Esophagus (tissue), 2 donors: ENCODE data around the gene BMAL2. TPM values are rescaled to one million over a fixed set of nuclear protein-coding genes. Genes with fewer than 3 reads are reported as not detected.

Experiments
- H3K27ac ChIP-seq, 2 donors: one replicate each; pipeline ENCODE4 v1.5.1; 2013; ENCODE audit warnings: low read depth in 2 of 2, mild to moderate bottlenecking in 2 of 2, inconsistent platforms in 1 of 2, low read length in 1 of 2, moderate library complexity in 1 of 2
- H3K27me3 ChIP-seq, 2 donors: one replicate each; pipeline ENCODE4 v1.6.1; 2013; ENCODE audit warnings: low read length in 2 of 2, control low read depth in 1 of 2, mild to moderate bottlenecking in 1 of 2; ENCODE audit not compliant: insufficient read depth in 2 of 2, control insufficient read depth in 1 of 2
- H3K36me3 ChIP-seq, 2 donors: one replicate each; pipeline ENCODE4 v1.6.1; 2013; ENCODE audit warnings: low read length in 1 of 2; ENCODE audit not compliant: control insufficient read depth in 2 of 2, insufficient read depth in 2 of 2
- H3K4me1 ChIP-seq, 2 donors: one replicate each; pipeline ENCODE4 v1.6.1; 2013; ENCODE audit warnings: low read length in 1 of 2; ENCODE audit not compliant: control insufficient read depth in 2 of 2, insufficient read depth in 2 of 2
- H3K4me3 ChIP-seq, 2 donors: one replicate each; pipeline ENCODE4 v1.5.1; 2013; ENCODE audit warnings: low read length in 2 of 2, mild to moderate bottlenecking in 2 of 2, low read depth in 1 of 2, moderate library complexity in 1 of 2
- H3K9me3 ChIP-seq, 2 donors: one replicate each; pipeline ENCODE4 v1.6.1; 2013; ENCODE audit warnings: mild to moderate bottlenecking in 2 of 2, low read depth in 1 of 2, low read length in 1 of 2, moderate library complexity in 1 of 2; ENCODE audit not compliant: control insufficient read depth in 2 of 2, insufficient read depth in 1 of 2
- WGBS, 2 donors: extraction: QIAGEN DNeasy Blood & Tissue Kit; methylation state at CpG; one replicate each; pipeline ENCODE4 v1.1.7; 2013; 5-methylcytosine and 5-hydroxymethylcytosine counted together
- polyA plus RNA-seq, 2 donors: library from polyadenylated mRNA; stranded (reverse); fragments of 200-250 nt; gene quantifications; one replicate each; pipeline ENCODE4 v1.2.3, GENCODE V29; 2013
- donor health status: healthy with polysubstance abuse.
- donor health status: Bipolar disorder and iron deficiency.

BMAL2 gene
- polyA plus RNA-seq, 2 donors, result 27.7 to 35.4 TPM

GRCh38 chr12:27367078-27367477 lies 34.4 kb downstream of the BMAL2 start:
- 71 to 90% methylated on average over 6 of the region's 6 CpGs for WGBS, 2 donors
- Histone ChIP-seq H3K27me3 (no peaks in the 10 kb centered on the region), H3K36me3 (no peaks in the 10 kb centered on the region), H3K27ac (no peak overlapping the region), H3K4me3 (no peak overlapping the region), H3K9me3 (peaks cover 0 to 2% of the 10 kb centered on the region in 2 donors), H3K4me1 (no peaks in the 10 kb centered on the region)

GRCh38 chr12:27382171-27382795 lies 49.6 kb downstream of the BMAL2 start:
- Histone ChIP-seq H3K27ac (no peak overlapping the region), H3K4me3 (no peak overlapping the region), H3K4me1 (peaks cover 0 to 3% of the 10 kb centered on the region in 2 donors), H3K27me3 (no peaks in the 10 kb centered on the region), H3K9me3 (no peaks in the 10 kb centered on the region), H3K36me3 (peaks cover 1 to 3% of the 10 kb centered on the region in 2 donors)
- 84 to 86% methylated on average over 9 of the region's 9 CpGs for WGBS, 2 donors

Other genes with a start within 250 kb of the BMAL2 start
- 10 to 100 TPM; 10.9 to 11.9 TPM for gene STK38L, start 88.5 kb upstream of the BMAL2 start, polyA plus RNA-seq
- 1 to 10 TPM in 1 of 2 donors, under 1 TPM in 1; 0.66 to 1.6 TPM for gene SMCO2, start 113.9 kb downstream of the BMAL2 start, polyA plus RNA-seq
- gene PPFIBP1, start 191.4 kb downstream of the BMAL2 start, polyA plus RNA-seq, result 10 to 100 TPM; 12.0 to 13.4 TPM